ENCODE measurements around the gene PRKCE. TPM values are rescaled to one million over a fixed set of nuclear protein-coding genes. Genes with fewer than 3 reads are reported as not detected.

The PRKCE gene
- total and polyA plus RNA-seq, 3 donors from 2014 or later = 27.4 to 35.8 (median 33.1) TPM

DNA sequence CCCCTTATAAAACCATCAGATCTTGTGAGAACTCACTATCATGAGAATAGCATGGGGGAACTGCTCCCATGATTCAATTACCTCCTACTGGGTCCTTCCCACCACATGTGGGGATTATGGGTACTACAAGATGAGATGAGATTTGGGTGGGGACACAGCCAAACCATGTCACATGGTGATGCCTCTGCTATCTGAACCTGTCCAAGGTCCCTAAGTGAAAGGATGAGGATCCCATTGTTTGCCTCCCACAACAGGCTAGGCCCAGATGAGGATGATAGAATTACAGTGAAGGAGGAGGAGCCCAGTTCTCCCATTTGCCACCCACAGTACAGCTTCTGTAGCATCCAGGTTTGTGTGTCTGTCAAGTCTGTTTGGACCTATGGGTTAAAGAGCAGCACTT lies 65.4 kb downstream of the PRKCE start:
- Histone ChIP-seq H3K27me3 (no peaks in the 10 kb centered on the region), H3K36me3 (ENCODE audit: low read depth, missing control alignments) (no peaks in the 10 kb centered on the region), H3K27ac (no peak overlapping the region), H3K4me3 (no peak overlapping the region), H3K4me1 (no peaks in the 10 kb centered on the region), H3K9me3 (no peaks in the 10 kb centered on the region)
- DNase-seq = no peak
- intact Hi-C loops (cut with DNase I; ENCODE audit: low total_unique reads) = no loop called here
- TF ChIP-seq, protein P1, sequence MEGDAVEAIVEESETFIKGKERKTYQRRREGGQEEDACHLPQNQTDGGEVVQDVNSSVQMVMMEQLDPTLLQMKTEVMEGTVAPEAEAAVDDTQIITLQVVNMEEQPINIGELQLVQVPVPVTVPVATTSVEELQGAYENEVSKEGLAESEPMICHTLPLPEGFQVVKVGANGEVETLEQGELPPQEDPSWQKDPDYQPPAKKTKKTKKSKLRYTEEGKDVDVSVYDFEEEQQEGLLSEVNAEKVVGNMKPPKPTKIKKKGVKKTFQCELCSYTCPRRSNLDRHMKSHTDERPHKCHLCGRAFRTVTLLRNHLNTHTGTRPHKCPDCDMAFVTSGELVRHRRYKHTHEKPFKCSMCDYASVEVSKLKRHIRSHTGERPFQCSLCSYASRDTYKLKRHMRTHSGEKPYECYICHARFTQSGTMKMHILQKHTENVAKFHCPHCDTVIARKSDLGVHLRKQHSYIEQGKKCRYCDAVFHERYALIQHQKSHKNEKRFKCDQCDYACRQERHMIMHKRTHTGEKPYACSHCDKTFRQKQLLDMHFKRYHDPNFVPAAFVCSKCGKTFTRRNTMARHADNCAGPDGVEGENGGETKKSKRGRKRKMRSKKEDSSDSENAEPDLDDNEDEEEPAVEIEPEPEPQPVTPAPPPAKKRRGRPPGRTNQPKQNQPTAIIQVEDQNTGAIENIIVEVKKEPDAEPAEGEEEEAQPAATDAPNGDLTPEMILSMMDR (IDR thresholded peaks at IDR 0.05) = no peak
- TF ChIP-seq POLR2A (IDR thresholded peaks at IDR 0.05) = no peak

DNA sequence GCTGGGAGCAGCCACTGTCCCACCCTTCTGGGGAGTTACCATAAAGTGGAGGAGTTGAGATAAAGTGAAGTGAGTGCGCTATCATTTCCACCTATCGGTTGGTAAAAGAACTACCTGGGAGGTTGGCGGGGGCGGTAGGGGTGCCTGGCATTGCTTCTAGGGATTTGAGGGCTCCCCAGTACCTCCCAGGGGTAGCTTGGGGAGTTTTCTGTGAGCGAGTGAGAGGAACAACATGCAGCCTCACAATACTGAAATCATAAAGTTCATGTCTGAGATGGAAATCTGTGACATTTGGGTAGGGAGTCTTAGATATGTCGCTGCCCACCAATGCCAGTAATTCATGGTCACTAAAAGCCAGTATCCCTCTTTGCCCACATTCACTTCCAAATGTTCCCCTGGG lies 68.7 kb downstream of the PRKCE start:
- intact Hi-C loops (cut with DNase I; ENCODE audit: low total_unique reads) = no loop called here
- Histone ChIP-seq H3K27ac (no peak overlapping the region), H3K4me3 (no peak overlapping the region), H3K4me1 (no peaks in the 10 kb centered on the region), H3K9me3 (no peaks in the 10 kb centered on the region), H3K27me3 (no peaks in the 10 kb centered on the region), H3K36me3 (ENCODE audit: low read depth, missing control alignments) (no peaks in the 10 kb centered on the region)
- 80 to 90% methylated on average over 6 of the region's 6 CpGs for WGBS, 2 donors
- DNase-seq = no peak
- no peak for TF ChIP-seq POLR2A (IDR thresholded peaks at IDR 0.05)
- TF ChIP-seq, protein P1 (IDR thresholded peaks at IDR 0.05) = no peak

DNA sequence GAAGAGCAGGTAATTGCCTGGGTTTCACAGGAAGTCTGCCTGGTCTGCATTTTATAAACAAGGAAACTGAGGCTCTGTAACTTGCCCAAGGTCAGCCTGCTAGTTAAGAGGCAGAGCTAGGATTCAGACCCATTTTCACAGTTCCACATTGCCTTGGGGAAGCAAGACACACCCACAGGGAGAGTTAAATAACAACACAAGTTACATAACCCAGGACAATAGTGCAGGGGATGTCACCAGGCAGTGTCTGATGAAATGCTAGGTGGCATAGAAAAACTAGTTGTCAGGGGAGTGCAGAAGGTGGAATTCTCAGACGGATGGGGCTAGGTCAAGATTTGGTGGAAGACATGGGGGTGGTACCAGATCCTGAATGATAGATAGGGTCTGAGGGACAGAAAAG lies 69.7 kb downstream of the PRKCE start:
- 85 to 88% methylated on average over 1 of the region's 1 CpG for WGBS, 2 donors
- TF ChIP-seq, protein P1 (IDR thresholded peaks at IDR 0.05) = no peak
- TF ChIP-seq POLR2A (IDR thresholded peaks at IDR 0.05) = no peak
- no peak overlapping the region for H3K27ac ChIP-seq
- no peaks in the 10 kb centered on the region for H3K36me3 ChIP-seq (ENCODE audit: low read depth, missing control alignments)
- H3K27me3 ChIP-seq = no peaks in the 10 kb centered on the region
- H3K9me3 ChIP-seq = no peaks in the 10 kb centered on the region
- intact Hi-C loops (cut with DNase I; ENCODE audit: low total_unique reads) = no loop called here
- H3K4me3 ChIP-seq = no peak overlapping the region
- H3K4me1 ChIP-seq = no peaks in the 10 kb centered on the region
- DNase-seq = no peak

DNA sequence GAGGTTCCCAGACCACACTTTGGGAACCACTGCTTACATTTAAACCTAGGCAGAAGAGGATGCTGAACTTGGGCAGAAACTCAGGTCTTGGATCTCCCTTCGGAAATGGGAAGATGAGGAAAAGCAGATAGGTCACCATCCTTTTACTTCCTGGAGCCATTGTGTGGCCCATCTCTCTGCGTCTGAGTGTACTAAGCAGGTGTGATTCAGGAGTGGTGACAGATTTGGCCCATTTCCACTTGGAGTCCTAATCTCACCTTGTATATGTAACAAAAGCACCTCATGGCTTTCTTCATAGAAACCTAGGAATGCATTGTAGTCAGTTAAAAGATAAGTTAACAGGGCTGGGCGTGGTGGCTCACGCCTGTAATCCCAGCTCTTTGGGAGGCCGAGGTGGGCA lies 71.0 kb downstream of the PRKCE start:
- intact Hi-C loops (cut with DNase I; ENCODE audit: low total_unique reads) = no loop called here
- Histone ChIP-seq H3K9me3 (no peaks in the 10 kb centered on the region), H3K27me3 (no peaks in the 10 kb centered on the region), H3K27ac (no peak overlapping the region), H3K4me3 (no peak overlapping the region), H3K4me1 (no peaks in the 10 kb centered on the region), H3K36me3 (ENCODE audit: low read depth, missing control alignments) (no peaks in the 10 kb centered on the region)
- no peak for DNase-seq
- TF ChIP-seq, protein P1 (IDR thresholded peaks at IDR 0.05) = no peak
- TF ChIP-seq POLR2A (IDR thresholded peaks at IDR 0.05) = no peak
- WGBS, 2 donors = 84 to 91% methylated on average over 5 of the region's 5 CpGs

DNA sequence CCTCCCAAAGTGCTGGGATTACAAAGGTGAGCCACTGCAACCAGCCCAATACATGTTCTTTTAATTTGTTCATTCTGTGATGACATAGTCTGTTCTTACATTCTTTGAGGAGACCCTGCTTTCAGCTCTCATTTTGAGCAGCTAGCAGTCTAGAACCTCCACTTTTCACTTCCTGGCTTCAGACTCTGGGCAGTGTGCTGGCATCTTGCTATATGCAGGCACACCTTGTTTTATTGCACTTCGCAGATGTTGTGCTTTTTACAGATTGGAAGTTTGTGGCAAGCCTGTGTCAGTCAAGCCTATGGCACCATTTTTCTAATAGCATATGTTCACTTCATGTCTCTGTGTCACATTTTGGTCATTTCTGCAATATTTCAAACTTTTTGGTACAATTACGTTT lies 72.4 kb downstream of the PRKCE start:
- Histone ChIP-seq H3K4me3 (no peak overlapping the region), H3K27ac (no peak overlapping the region), H3K27me3 (no peaks in the 10 kb centered on the region), H3K4me1 (no peaks in the 10 kb centered on the region), H3K36me3 (ENCODE audit: low read depth, missing control alignments) (no peaks in the 10 kb centered on the region), H3K9me3 (no peaks in the 10 kb centered on the region)
- 83 to 91% methylated on average over 2 of the region's 2 CpGs for WGBS, 2 donors
- DNase-seq = no peak
- TF ChIP-seq, protein P1 (IDR thresholded peaks at IDR 0.05) = no peak
- TF ChIP-seq POLR2A (IDR thresholded peaks at IDR 0.05) = no peak
- intact Hi-C loops (cut with DNase I; ENCODE audit: low total_unique reads) = no loop called here
